ENCODE measurements around the gene GRM2. TPM values are rescaled to one million over a fixed set of nuclear protein-coding genes. Genes with fewer than 3 reads are reported as not detected.

Gene GRM2
- total and polyA plus RNA-seq, 2 of the 8 experiments (the other 6 are each of a cell fraction or from before 2014, with no cell fraction given): 3.9 to 10.5 TPM

DNA sequence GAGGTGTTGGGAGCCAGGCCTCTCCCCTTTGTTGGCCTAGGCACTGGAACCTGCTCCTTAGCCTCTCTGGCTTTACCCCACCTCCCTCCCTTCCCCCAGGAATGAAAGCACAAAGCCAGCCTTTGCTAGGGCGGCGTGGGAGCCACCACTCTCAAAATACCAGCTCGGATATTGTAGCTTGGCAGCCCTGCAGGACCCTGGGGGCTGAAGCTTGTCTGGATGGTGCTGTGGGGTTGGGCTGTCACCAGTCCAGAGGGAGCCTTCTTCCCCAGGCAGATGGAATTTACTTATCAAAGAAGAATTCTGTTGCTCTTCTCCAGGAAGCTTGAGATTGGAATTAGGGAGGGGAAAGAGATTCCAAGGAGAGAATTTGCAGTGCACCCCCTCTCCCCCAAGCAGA lies 14.9 kb upstream of the GRM2 start:
- H2BK15ac ChIP-seq (ENCODE audit: low read length): no peak overlapping the region
- H3K14ac ChIP-seq (ENCODE audit: insufficient read length): no peak overlapping the region
- H3K23ac ChIP-seq (ENCODE audit: insufficient read length): no peak overlapping the region
- H3K27ac ChIP-seq (ENCODE audit: low read depth, low read length): no peak overlapping the region
- no peak overlapping the region for H4K5ac ChIP-seq (ENCODE audit: insufficient read length, low read depth, low read length)
- H3K36me3 ChIP-seq (ENCODE audit: control insufficient read depth in 2 of 4, insufficient read depth in 4 of 4, low read length in 3 of 4): no peaks in the 10 kb centered on the region; a peak in 1 of 8 replicates
- H2BK5ac ChIP-seq (ENCODE audit: low read depth, low read length): no peak overlapping the region
- no peak overlapping the region for H3K56ac ChIP-seq (replicated peaks; ENCODE audit: insufficient read length, low read depth, low read length)
- no peak overlapping the region for H3K4me3 ChIP-seq (ENCODE audit: extremely low read depth in 1 of 4, insufficient read depth in 2 of 4, low read depth in 3 of 4, low read length in 4 of 4)
- no peaks in the 10 kb centered on the region for H4K20me1 ChIP-seq (replicated peaks in 1 of 2; ENCODE audit: control insufficient read depth in 1 of 2, insufficient read depth in 2 of 2, low read length in 2 of 2)
- H3K79me1 ChIP-seq (ENCODE audit: low read depth, low read length): no peaks in the 10 kb centered on the region
- H3K9ac ChIP-seq (replicated peaks in 1 of 4; ENCODE audit: extremely low read depth in 1 of 4, low read depth in 3 of 4, low read length in 3 of 4): no peak overlapping the region
- H2BK120ac ChIP-seq (replicated peaks; ENCODE audit: low read depth, low read length): no peak overlapping the region
- H3K79me2 ChIP-seq (ENCODE audit: control insufficient read depth in 1 of 2, insufficient read depth in 2 of 2, low read length in 2 of 2): no peaks in the 10 kb centered on the region
- no peak overlapping the region for H2BK20ac ChIP-seq (ENCODE audit: low read length)
- POLR2A ChIA-PET (ENCODE audit: partially characterized antibody): interaction anchor here (1.0 to 1.3 kb wide), 4 partner anchors 19 to 301 kb away, joined by 3 to 4 read pairs (median 3); no protein-coding TSS in a partner anchor
- H4K91ac ChIP-seq (replicated peaks; ENCODE audit: insufficient read length, low read length): no peak overlapping the region
- H4K8ac ChIP-seq (ENCODE audit: extremely low read depth, insufficient read depth, low read length): no peak overlapping the region
- H3K4me2 ChIP-seq (ENCODE audit: insufficient read depth in 1 of 2, low read depth in 2 of 2, low read length in 2 of 2): peak overlapping the region in 1 of 2 experiments; percentile 21; a peak in 1 of 4 replicates
- WGBS, 2 experiments (ENCODE audit: extremely low coverage in 1 of 2, insufficient coverage in 1 of 2, insufficient read length in 1 of 2, insufficient replicate concordance in 2 of 2, low coverage in 1 of 2, low lambda C conversion rate in 2 of 2, missing lambda C conversion rate in 1 of 2): 71% methylated on average over 3 of the region's 3 CpGs; no CpG with 5 or more reads in 1 of the 2 experiments
- no peak overlapping the region for H2AFZ ChIP-seq (ENCODE audit: low read length)
- no peak overlapping the region for H2AK5ac ChIP-seq (ENCODE audit: low read depth, low read length)
- FAIRE-seq (no peak), DNase-seq (ENCODE audit: low read depth in 1 of 2, low spot score in 2 of 2) (no peak)
- H3K9me3 ChIP-seq (ENCODE audit: insufficient read depth in 2 of 2, low read depth in 1 of 2, low read length in 1 of 2): no peaks in the 10 kb centered on the region
- CTCF ChIA-PET (ENCODE audit: partially characterized antibody): interaction anchor here (1.0 to 8.2 kb wide), 9 partner anchors 8 to 190 kb away, joined by 3 to 37 read pairs (median 5); no protein-coding TSS in a partner anchor
- no peak overlapping the region for H3K18ac ChIP-seq (ENCODE audit: extremely low read depth, low read length)
- no peak overlapping the region for H3K4ac ChIP-seq (replicated peaks; ENCODE audit: insufficient read length, low read depth, low read length)
- peaks cover 0 to 7% (median 2%) of the 10 kb centered on the region in 4 experiments; a peak in 2 of 7 replicates for H3K4me1 ChIP-seq (replicated peaks in 1 of 4; ENCODE audit: control insufficient read depth in 3 of 4, insufficient read depth in 4 of 4, low read length in 3 of 4)
- peaks cover 0 to 1% (median 0%) of the 10 kb centered on the region in 4 experiments; a peak in 1 of 7 replicates for H3K27me3 ChIP-seq (replicated peaks in 1 of 4; ENCODE audit: control insufficient read depth in 3 of 4, extremely low read depth in 1 of 4, insufficient read depth in 3 of 4, low read length in 3 of 4)
- no peaks in the 10 kb centered on the region for H3K23me2 ChIP-seq (ENCODE audit: low read depth, low read length)
- H2BK12ac ChIP-seq (ENCODE audit: low read depth, low read length): no peak overlapping the region
- no peak for TF ChIP-seq POLR2AphosphoS5 (IDR thresholded peaks at IDR 0.05; ENCODE audit: low read depth, low read length)
- no peak for TF ChIP-seq KDM1A (IDR thresholded peaks at IDR 0.05; ENCODE audit: borderline replicate concordance, low read length)
- no peak for TF ChIP-seq RAD21 (IDR thresholded peaks at IDR 0.05 in 1 of 2, conservative IDR thresholded peaks at IDR 0.05 in 1 of 2; ENCODE audit: low read depth in 2 of 2, low read length in 2 of 2)
- no peak for TF ChIP-seq SRF (IDR thresholded peaks at IDR 0.05; ENCODE audit: low read depth, low read length)
- TF ChIP-seq JUN (IDR thresholded peaks at IDR 0.05; ENCODE audit: low read depth, low read length): no peak
- TF ChIP-seq GTF2F1 (IDR thresholded peaks at IDR 0.05; ENCODE audit: borderline replicate concordance, low read depth, low read length): no peak
- no peak for TF ChIP-seq TAF7 (optimal IDR thresholded peaks at IDR 0.05; ENCODE audit: borderline replicate concordance, low read depth, low read length)
- no peak for TF ChIP-seq CTCF (IDR thresholded peaks at IDR 0.05; ENCODE audit: control extremely low read depth in 1 of 3, insufficient read depth in 1 of 3, low read depth in 1 of 3, low read length in 3 of 3)
- no peak for TF ChIP-seq YY1 (IDR thresholded peaks at IDR 0.05; ENCODE audit: low read depth, low read length)
- TF ChIP-seq BCL11A (IDR thresholded peaks at IDR 0.05; ENCODE audit: low read depth in 2 of 2, low read length in 2 of 2): no peak
- no peak for TF ChIP-seq MAFK (IDR thresholded peaks at IDR 0.05; ENCODE audit: low read depth, low read length)

Data from H1 (cell line).